Immature natural killer cell (primary cell): ENCODE results near the gene STARD8. TPM values are rescaled to one million over a fixed set of nuclear protein-coding genes. Genes with fewer than 3 reads are reported as not detected.

Experiments
- DNase-seq, 3 donors: peaks; one replicate each; pipeline ENCODE4 v3.0.0; 2022; ENCODE audit warnings: mixed read lengths in 1 of 3
- H3K27ac Mint-ChIP-seq, 6 donors: one replicate each; pipeline ENCODE4 v1.8.0; 2020; ENCODE audit warnings: mixed read lengths in 6 of 6, mild to moderate bottlenecking in 5 of 6, inconsistent platforms in 4 of 6, moderate library complexity in 3 of 6
- H3K27me3 Mint-ChIP-seq, 3 donors: one replicate each; pipeline ENCODE4 v1.8.0; 2020 to 2021; ENCODE audit warnings: low read depth in 3 of 3, mild to moderate bottlenecking in 3 of 3, mixed read lengths in 3 of 3, moderate library complexity in 3 of 3, inconsistent platforms in 1 of 3
- H3K36me3 Mint-ChIP-seq, 3 donors: one replicate each; pipeline ENCODE4 v1.8.0; 2020; ENCODE audit warnings: mixed read lengths in 3 of 3, inconsistent platforms in 2 of 3, mild to moderate bottlenecking in 2 of 3
- H3K4me1 Mint-ChIP-seq, 2 donors: one replicate each; pipeline ENCODE4 v1.8.0; 2020; ENCODE audit warnings: inconsistent platforms in 2 of 2, mild to moderate bottlenecking in 2 of 2, mixed read lengths in 2 of 2, moderate library complexity in 1 of 2
- H3K4me3 Mint-ChIP-seq, 5 donors: one replicate each; pipeline ENCODE4 v1.8.0; 2020; ENCODE audit warnings: mild to moderate bottlenecking in 5 of 5, mixed read lengths in 5 of 5, inconsistent platforms in 3 of 5, moderate library complexity in 3 of 5
- H3K9me3 Mint-ChIP-seq, 6 donors: one replicate each; pipeline ENCODE4 v1.8.0; 2020; ENCODE audit warnings: mild to moderate bottlenecking in 6 of 6, mixed read lengths in 6 of 6, inconsistent platforms in 4 of 6, moderate library complexity in 3 of 6
- polyA plus RNA-seq, 3 donors: library from polyadenylated mRNA; unstranded; fragments of 300-500 nt; fragmentation: Illumina TruSeq; gene quantifications; one replicate each; pipeline ENCODE4 v1.2.3, GENCODE V29; 2021

STARD8 gene
- polyA plus RNA-seq, 3 donors from 2014 or later, result 0.22 to 0.27 TPM; not detected in 1

DNA sequence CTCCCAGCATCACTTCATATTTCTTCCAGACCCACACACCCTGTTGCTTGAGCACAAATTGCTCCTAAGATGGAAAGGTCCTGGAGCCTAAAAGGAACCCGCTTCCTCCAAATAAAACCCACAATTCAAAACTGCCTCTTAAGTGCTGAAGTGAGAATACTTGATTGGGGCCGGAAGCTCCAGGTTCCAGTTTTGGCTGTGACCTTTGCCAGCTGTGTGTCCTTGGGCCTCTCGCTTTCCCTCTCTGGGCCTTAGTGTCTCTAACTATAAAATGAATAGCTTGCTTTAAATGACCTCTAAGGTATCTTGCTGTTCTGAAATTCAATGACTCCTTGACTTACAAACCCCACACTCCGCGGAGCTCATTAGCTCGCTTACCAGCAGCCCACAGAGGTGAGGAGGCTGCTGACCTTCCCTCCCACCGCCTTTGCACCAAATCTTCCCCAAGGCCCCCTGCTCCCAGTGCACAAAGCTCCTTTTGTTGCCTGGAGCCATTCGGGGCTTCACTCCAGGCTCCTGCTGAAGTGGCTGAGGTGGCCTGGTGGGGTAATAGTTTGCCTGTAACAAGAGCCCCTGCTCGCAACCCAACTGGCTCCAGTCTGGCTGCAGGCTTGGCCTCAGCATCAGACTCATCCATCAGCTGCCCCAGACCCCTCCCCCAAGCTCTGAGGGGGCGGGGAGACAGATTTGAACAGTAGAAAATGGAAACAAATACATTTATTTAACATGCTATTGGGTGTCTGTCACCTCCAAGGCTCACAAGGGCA lies 21.8 kb downstream of the STARD8 start:
- no peaks in the 10 kb centered on the region for H3K36me3 Mint-ChIP-seq
- no peaks in the 10 kb centered on the region for H3K9me3 Mint-ChIP-seq
- DNase-seq, result no peak
- H3K27me3 Mint-ChIP-seq, result peaks cover 0 to 4% (median 4%) of the 10 kb centered on the region in 3 donors
- no peak overlapping the region for H3K27ac Mint-ChIP-seq
- no peaks in the 10 kb centered on the region for H3K4me1 Mint-ChIP-seq
- no peak overlapping the region for H3K4me3 Mint-ChIP-seq

DNA sequence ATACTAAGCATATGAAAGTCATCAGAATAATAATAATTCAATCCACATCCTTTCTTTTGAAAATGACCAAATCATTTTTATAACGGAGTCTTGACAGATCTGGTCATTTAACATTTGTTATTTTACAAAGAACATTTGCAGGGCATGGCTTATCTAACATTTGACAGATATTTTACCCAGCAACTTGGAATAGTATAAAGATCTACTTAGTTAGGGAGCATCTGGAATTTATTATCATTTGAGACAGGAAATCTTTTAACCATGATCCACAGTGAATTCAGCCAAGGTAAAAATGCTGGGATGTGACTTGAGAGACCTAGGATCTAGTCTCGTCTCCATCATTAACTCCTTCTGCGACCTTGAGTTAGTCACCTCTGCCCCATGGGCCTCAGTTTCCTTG lies 22.4 kb downstream of the STARD8 start:
- Mint-ChIP-seq H3K36me3 (no peaks in the 10 kb centered on the region), H3K27me3 (peaks cover 0 to 4% (median 4%) of the 10 kb centered on the region in 3 donors), H3K4me3 (no peak overlapping the region), H3K27ac (no peak overlapping the region), H3K4me1 (no peaks in the 10 kb centered on the region), H3K9me3 (no peaks in the 10 kb centered on the region)
- DNase-seq, result no peak

DNA sequence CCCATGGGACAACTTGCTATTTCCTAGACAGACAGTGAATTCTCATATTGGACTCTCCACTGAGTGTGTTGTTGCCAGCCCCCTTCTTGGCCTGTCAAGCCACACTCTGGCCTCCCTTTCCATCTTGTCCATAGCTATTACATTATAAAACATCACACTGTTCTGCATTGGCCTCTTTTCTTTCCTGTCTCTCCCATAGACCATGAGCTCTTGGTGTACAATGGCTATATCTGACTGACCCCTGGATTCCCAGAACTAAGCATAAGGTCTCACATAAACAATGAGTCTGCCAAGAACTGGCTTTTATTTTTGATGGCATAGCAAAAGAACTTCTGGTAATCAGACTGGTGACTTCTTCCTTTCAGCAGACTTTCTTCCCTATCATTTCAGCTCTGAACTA lies 23.8 kb downstream of the STARD8 start:
- peaks cover 0 to 4% (median 0%) of the 10 kb centered on the region in 3 donors for H3K27me3 Mint-ChIP-seq
- H3K27ac Mint-ChIP-seq, result no peak overlapping the region
- no peaks in the 10 kb centered on the region for H3K36me3 Mint-ChIP-seq
- no peaks in the 10 kb centered on the region for H3K9me3 Mint-ChIP-seq
- no peak for DNase-seq
- no peaks in the 10 kb centered on the region for H3K4me1 Mint-ChIP-seq
- H3K4me3 Mint-ChIP-seq, result no peak overlapping the region

DNA sequence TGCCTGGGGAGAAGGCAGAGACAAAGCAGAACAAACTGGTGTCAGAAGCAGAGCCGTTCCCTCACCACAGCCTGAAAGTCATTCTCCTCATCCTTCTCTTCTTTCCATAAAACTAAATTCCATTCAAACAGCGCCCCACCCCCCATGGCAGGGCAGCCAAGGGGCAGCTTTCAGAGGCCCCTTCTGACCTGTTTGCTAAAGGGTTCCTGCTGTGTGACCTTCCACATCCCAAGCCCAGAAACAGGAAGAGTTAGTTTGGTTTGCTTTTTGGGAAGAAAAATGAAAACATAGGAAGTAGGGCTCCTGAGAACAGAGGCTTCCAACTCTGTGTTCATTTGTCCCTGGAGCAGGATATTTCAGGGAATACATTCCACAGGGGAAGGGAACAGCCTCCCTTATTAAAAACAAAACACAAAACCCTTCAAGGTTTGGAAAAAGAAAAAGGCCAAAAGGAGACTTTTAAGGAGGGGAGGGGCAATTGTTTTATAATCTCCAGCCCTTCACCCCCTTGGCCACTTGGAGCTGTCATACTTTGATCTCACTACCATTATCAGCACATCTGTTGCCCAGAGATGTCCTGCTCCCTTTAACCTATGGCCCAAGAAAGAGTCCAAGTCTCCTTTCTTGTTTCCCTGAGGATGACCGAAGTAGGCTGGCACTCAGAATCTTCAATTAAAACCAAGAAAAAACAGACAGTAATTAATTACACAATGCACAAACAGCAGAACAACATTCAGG lies 25.3 kb downstream of the STARD8 start:
- no peaks in the 10 kb centered on the region for H3K36me3 Mint-ChIP-seq
- H3K27me3 Mint-ChIP-seq, result peaks cover 0 to 4% (median 0%) of the 10 kb centered on the region in 3 donors
- H3K9me3 Mint-ChIP-seq, result no peaks in the 10 kb centered on the region
- no peaks in the 10 kb centered on the region for H3K4me1 Mint-ChIP-seq
- no peak for DNase-seq
- no peak overlapping the region for H3K27ac Mint-ChIP-seq
- H3K4me3 Mint-ChIP-seq, result no peak overlapping the region

DNA sequence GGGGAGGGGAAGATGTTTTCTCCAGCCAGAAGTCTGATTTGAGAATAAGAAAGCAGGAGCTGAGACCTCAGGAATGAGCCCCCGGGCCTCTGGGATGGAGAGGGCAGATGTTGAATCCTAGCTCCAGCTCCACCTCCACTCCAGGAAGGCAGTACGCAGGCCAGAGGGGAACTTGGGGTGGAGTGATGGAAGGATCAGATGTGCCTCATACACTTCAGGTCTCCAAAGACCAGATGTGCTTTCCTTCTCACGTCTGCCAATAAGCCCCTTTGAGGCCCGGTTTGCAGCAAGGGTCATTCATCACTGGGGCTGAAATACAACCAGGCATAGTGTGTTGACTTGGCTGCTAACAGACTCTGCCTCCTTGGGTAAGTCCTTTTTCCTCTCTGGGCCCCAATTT lies 28.1 kb downstream of the STARD8 start:
- Mint-ChIP-seq H3K4me1 (no peaks in the 10 kb centered on the region), H3K27me3 (peaks cover 0 to 4% (median 2%) of the 10 kb centered on the region in 3 donors), H3K36me3 (no peaks in the 10 kb centered on the region), H3K4me3 (no peak overlapping the region), H3K27ac (no peak overlapping the region), H3K9me3 (no peaks in the 10 kb centered on the region)
- no peak for DNase-seq

DNA sequence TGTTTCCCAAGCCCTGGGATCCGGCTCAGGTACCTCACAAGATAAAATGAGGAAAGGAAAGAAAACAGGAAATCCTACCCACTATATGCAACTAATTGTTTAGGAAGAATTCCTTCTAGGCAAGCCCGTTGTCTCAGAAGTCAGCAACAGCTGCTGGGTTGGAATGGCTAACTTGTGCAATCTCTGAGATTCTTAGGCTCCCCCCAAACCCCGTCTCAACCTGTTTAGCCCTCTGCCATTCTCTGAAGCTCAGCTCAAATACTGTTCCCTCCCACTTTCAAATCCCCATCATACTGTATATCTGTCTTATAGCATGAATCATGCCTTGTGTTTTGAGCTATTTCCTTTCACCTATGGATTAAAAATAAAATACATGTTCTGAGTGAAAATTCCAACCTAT lies 28.9 kb downstream of the STARD8 start:
- Mint-ChIP-seq H3K27ac (no peak overlapping the region), H3K4me3 (no peak overlapping the region), H3K36me3 (no peaks in the 10 kb centered on the region)

DNA sequence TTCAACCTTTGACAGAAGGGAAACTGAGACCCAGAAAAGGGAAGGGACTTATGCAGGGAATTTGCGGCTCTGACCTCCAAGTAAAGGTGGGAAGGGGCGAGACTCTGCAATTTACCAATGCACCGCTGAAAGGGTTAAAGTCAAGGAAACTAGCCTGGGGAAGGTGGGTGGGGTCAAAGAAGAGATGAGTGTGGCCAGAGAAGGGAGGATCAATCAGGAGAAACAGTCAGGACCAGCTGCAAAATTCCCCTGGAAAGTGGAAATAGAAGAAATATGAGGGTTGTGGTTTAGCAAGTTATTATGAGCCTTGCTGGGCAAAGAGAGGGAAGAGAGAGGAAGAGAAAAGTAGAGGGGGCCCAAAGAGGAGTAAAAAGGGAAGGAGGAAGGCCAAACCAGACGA lies 30.5 kb downstream of the STARD8 start:
- H3K27ac Mint-ChIP-seq, result no peak overlapping the region
- peaks cover 0 to 4% (median 2%) of the 10 kb centered on the region in 3 donors for H3K27me3 Mint-ChIP-seq
- no peak overlapping the region for H3K4me3 Mint-ChIP-seq

More for the DNA sequence above, 28.9 kb downstream of the STARD8 start:
- no peaks in the 10 kb centered on the region for H3K9me3 Mint-ChIP-seq
- DNase-seq, result no peak
- peaks cover 0 to 4% (median 2%) of the 10 kb centered on the region in 3 donors for H3K27me3 Mint-ChIP-seq
- no peaks in the 10 kb centered on the region for H3K4me1 Mint-ChIP-seq

DNA sequence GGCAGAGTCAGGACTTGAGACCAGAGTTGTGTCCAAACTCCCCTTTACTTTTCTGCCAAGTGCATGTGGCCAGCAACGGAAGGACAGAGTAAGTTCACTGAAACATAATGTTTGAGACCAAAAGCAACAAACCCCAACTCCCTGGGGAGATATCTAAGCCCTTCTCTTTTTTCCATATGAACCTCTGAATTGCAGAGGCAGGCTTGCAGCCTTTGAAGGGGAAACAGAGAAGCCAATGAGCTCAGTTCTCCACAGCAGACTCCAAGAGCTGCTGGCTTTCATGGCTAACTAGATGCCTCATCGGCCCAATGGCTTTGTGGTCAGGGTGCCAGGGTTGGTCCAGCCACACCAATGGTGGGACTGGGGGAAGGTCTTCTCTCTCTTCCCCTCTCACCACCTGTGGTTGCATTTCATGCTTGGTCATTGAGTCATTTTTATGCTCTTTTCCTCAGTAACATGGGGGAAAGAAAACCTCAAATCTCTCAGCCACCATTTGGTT lies 34.0 kb downstream of the STARD8 start:
- peaks cover 0 to 12% (median 6%) of the 10 kb centered on the region in 3 donors for H3K27me3 Mint-ChIP-seq

More for the DNA sequence above, 30.5 kb downstream of the STARD8 start:
- no peaks in the 10 kb centered on the region for H3K36me3 Mint-ChIP-seq
- no peak for DNase-seq
- H3K4me1 Mint-ChIP-seq, result no peaks in the 10 kb centered on the region
- no peaks in the 10 kb centered on the region for H3K9me3 Mint-ChIP-seq

DNA sequence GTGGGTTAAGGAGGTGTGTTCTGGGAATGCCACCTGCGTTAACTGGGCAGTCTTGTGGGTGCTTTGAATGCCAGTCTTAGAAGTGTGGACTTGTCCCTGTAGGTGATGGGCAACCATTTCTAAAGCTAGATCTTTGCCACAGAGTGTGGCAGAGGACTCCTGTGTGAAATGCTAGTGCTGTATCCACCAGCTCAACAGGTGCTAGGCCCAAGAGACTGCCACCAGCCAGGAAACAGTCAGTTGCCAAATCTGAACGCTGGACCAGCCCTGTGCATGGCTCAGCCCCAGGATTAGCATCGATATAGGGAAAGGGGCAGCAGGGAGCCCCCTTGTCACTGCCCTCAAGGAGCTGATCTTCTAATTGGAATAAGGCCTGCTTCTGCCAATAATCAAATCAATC lies 35.3 kb downstream of the STARD8 start:
- Mint-ChIP-seq H3K36me3 (no peaks in the 10 kb centered on the region), H3K4me1 (peaks cover 8 to 10% of the 10 kb centered on the region in 2 donors), H3K9me3 (peaks cover 0 to 4% (median 0%) of the 10 kb centered on the region in 6 donors), H3K27me3 (peaks cover 0 to 13% (median 6%) of the 10 kb centered on the region in 3 donors), H3K27ac (no peak overlapping the region), H3K4me3 (no peak overlapping the region)
- no peak for DNase-seq

More for the DNA sequence above, 34.0 kb downstream of the STARD8 start:
- DNase-seq, result no peak
- Mint-ChIP-seq H3K36me3 (no peaks in the 10 kb centered on the region), H3K9me3 (peaks cover 0 to 1% (median 0%) of the 10 kb centered on the region in 6 donors), H3K4me1 (peaks cover 2 to 5% of the 10 kb centered on the region in 2 donors), H3K4me3 (no peak overlapping the region), H3K27ac (no peak overlapping the region)

DNA sequence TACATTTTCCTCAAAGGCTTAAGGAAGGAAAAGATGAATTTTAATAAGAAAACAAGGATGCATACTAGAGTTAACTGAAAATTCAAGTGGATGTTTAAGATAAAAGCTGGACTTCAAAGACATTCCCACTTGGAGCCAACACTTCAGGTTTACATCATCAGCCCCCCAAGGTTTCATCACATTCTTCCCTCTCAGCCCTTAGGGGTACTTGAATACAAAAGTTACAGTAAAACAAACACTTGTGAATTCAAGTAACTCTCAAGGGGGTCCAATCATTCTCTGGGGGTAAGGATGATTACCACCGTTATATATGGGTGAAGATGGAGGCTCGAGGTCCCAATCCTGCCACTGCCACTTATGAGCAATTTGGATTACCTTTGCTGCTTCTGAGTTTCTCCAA lies 36.1 kb downstream of the STARD8 start:
- H3K27me3 Mint-ChIP-seq, result peaks cover 0 to 13% (median 6%) of the 10 kb centered on the region in 3 donors
- no peak overlapping the region for H3K4me3 Mint-ChIP-seq
- H3K4me1 Mint-ChIP-seq, result peaks cover 8 to 10% of the 10 kb centered on the region in 2 donors
- peaks cover 0 to 4% (median 0%) of the 10 kb centered on the region in 6 donors for H3K9me3 Mint-ChIP-seq
- DNase-seq, result no peak
- no peaks in the 10 kb centered on the region for H3K36me3 Mint-ChIP-seq
- no peak overlapping the region for H3K27ac Mint-ChIP-seq

DNA sequence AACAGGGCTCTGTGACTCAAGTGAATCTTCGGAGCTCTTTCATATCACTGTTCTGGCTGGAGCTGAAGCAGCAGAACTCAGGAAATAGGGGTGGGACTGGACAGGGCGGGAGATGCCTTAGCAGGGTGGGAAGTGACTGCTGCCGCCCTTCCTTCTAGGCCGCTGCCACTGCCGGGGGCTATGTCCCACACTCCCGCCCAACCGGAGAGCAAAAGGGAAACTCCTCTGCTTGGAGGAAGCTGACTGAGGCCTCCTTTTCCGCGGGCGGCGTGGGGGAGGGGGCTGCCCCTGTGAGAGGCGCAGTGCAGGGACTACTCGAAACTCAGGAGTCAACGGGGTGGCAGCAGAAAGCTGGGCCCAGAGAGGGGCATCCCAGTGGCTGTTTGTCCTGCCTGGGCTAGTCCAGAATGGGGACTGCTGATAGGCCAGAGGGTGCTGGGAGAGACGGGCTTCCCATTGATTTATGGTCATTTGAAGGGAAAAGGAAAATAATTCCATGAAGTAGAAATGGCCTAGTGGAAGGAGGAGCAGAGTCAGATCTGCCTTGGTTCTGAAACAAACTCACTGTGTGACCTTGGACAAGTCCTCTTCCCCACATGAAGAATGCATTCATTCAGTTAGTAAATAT lies 36.9 kb downstream of the STARD8 start:
- no peak for DNase-seq
- H3K9me3 Mint-ChIP-seq, result peaks cover 0 to 4% (median 0%) of the 10 kb centered on the region in 6 donors
- H3K27ac Mint-ChIP-seq, result no peak overlapping the region

DNA sequence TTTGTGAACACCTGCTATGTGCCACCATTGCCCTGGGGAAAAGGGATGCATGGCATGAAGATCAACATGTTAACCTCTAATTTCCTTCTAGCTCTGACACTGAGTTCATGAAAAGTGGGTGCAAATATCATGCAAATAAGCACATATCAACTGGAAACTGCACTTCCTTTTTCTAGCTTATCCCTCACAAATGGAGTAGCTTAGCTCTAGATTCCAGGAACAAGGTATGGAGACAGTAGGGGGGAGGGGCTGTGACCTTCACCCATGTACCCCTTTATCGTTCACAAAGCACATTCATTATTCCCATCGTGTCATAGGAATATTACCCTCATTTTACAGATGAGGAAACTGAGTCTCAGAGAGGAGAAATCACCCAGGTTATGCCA lies 37.4 kb downstream of the STARD8 start:
- Mint-ChIP-seq H3K27me3 (peaks cover 0 to 13% (median 2%) of the 10 kb centered on the region in 3 donors), H3K36me3 (no peaks in the 10 kb centered on the region), H3K27ac (no peak overlapping the region), H3K9me3 (peaks cover 0 to 4% (median 0%) of the 10 kb centered on the region in 6 donors), H3K4me1 (peaks cover 8 to 10% of the 10 kb centered on the region in 2 donors), H3K4me3 (no peak overlapping the region)
- no peak for DNase-seq

More for the DNA sequence above, 36.9 kb downstream of the STARD8 start:
- H3K36me3 Mint-ChIP-seq, result no peaks in the 10 kb centered on the region
- no peak overlapping the region for H3K4me3 Mint-ChIP-seq
- H3K4me1 Mint-ChIP-seq, result peaks cover 8 to 10% of the 10 kb centered on the region in 2 donors
- peaks cover 0 to 13% (median 5%) of the 10 kb centered on the region in 3 donors for H3K27me3 Mint-ChIP-seq

DNA sequence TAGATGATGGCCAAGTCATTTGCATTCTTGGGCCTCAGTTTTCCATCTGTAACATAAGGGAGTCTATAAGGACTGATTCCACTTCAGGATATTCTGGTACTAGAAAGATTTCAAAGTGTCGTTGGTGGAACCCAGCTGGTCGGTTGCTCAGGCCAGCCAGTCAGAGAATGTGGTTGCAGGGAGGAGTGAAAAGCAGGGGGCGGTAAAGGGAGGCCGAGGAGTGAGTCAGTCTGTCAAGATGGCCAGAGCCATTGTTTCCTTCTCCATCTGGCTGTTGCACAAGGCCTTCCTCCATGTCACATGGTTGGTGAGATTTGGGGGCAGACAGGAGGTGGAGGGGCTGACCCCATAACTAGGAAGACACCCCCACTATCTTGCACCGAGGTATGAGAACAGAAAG lies 38.2 kb downstream of the STARD8 start:
- H3K4me1 Mint-ChIP-seq, result peaks cover 8 to 10% of the 10 kb centered on the region in 2 donors
- H3K36me3 Mint-ChIP-seq, result no peaks in the 10 kb centered on the region
- H3K27ac Mint-ChIP-seq, result no peak overlapping the region
- no peak for DNase-seq
- peaks cover 0 to 18% (median 2%) of the 10 kb centered on the region in 3 donors for H3K27me3 Mint-ChIP-seq
- peaks cover 0 to 4% (median 0%) of the 10 kb centered on the region in 6 donors for H3K9me3 Mint-ChIP-seq
- peak overlapping the region; percentile 41 to 80 (median 52) for H3K4me3 Mint-ChIP-seq
